Astrocyte of the cerebellum (primary cell): ENCODE measurements around the gene LRRK1.

Experiments used
- DNase-seq: peaks from one replicate; pipeline ENCODE4 v3.0.0-alpha.2; 2011; ENCODE audit warnings: low read depth
- H3K4me3 ChIP-seq: 2 replicates; pipeline ENCODE4 v1.5.1; 2011; ENCODE audit warnings: mild to moderate bottlenecking, low read depth, low read length, moderate library complexity
- CTCF ChIP-seq: IDR thresholded peaks from 2 replicates; pipeline ENCODE4 v1.5.1; 2012; ENCODE audit warnings: low read length, low read depth, moderate library complexity, mild to moderate bottlenecking; ENCODE audit errors: missing control alignments
- in situ Hi-C: cut with HindIII; loops from 2 replicates; pipeline ENCODE4 v1.10.0; 2017; ENCODE audit warnings: low sequenced_read_pairs

LRRK1 gene

GRCh38 chr15:101115786-101116680, 196.9 kb downstream of the LRRK1 start:
- DNase-seq: peak; percentile 31
- TF ChIP-seq CTCF: peak; percentile 3
- in situ Hi-C loops: no loop called here
- no peak overlapping the region for H3K4me3 ChIP-seq

- TF ChIP-seq CTCF: no peak
- H3K4me3 ChIP-seq: no peak overlapping the region
- DNase-seq: no peak
- in situ Hi-C loops: no loop called here
These were observed 197.5 kb downstream of the LRRK1 start for GRCh38 chr15:101116681-101116976.

GRCh38 chr15:101118116-101118515, 199.0 kb downstream of the LRRK1 start:
- no peak for DNase-seq
- in situ Hi-C loops: no loop called here
- no peak overlapping the region for H3K4me3 ChIP-seq
- TF ChIP-seq CTCF: no peak

- TF ChIP-seq CTCF: no peak
- no peak for DNase-seq
- in situ Hi-C loops: no loop called here
- H3K4me3 ChIP-seq: no peak overlapping the region
These were observed 199.5 kb downstream of the LRRK1 start for GRCh38 chr15:101118615-101119014.

GRCh38 chr15:101119181-101119580, 200.0 kb downstream of the LRRK1 start:
- TF ChIP-seq CTCF: no peak
- DNase-seq: no peak
- in situ Hi-C loops: no loop called here
- no peak overlapping the region for H3K4me3 ChIP-seq
